Esophagus muscularis mucosa (tissue), 4 donors: ENCODE measurements around the gene UBQLN4. TPM values are rescaled to one million over a fixed set of nuclear protein-coding genes. Genes with fewer than 3 reads are reported as not detected.

Experiments
- DNase-seq: peaks from one replicate; pipeline ENCODE4 v3.0.0-alpha.2; 2017; ENCODE audit errors: extremely low spot score
- H3K27ac ChIP-seq, 4 donors: fragments of 200-600 bp; sonication (generic); replicated peaks in 1 of 4; 1 replicate in 3 of 4; 2 replicates in 1 of 4; pipeline ENCODE4 v1.5.1; 2016 to 2019; ENCODE audit warnings: mild to moderate bottlenecking in 1 of 4
- H3K27me3 ChIP-seq, 4 donors: fragments of 200-600 bp; sonication (generic); one replicate each; pipeline versions ENCODE4 v1.5.1 to v1.6.0; 2016 to 2019
- H3K36me3 ChIP-seq, 4 donors: fragments of 200-600 bp; sonication (generic); one replicate each; pipeline ENCODE4 v1.5.1; 2016 to 2019
- H3K4me1 ChIP-seq, 4 donors: fragments of 200-600 bp; sonication (generic); one replicate each; pipeline ENCODE4 v1.5.1; 2016 to 2019
- H3K4me3 ChIP-seq, 4 donors: fragments of 200-600 bp; sonication (generic); 1 replicate in 2 of 4; 2 replicates in 2 of 4; pipeline ENCODE4 v1.5.1; 2016 to 2019; ENCODE audit warnings: mild to moderate bottlenecking in 4 of 4, moderate library complexity in 1 of 4
- H3K9me3 ChIP-seq, 4 donors: fragments of 200-600 bp; sonication (generic); 1 replicate in 3 of 4; 2 replicates in 1 of 4; pipeline ENCODE4 v1.5.1; 2016 to 2019
- CTCF ChIP-seq, 3 experiments: fragments of 200-600 bp in 2 of 3; fragments of 450-650 bp in 1 of 3; sonication (generic) in 2 of 3; IDR thresholded peaks; one replicate each; pipeline ENCODE4 v1.5.1; 2017 to 2019; ENCODE audit warnings: antibody characterized with exemption in 3 of 3, mild to moderate bottlenecking in 2 of 3, moderate library complexity in 1 of 3
- EP300 ChIP-seq: sonication (generic); formaldehyde crosslinking; IDR thresholded peaks from one replicate; pipeline ENCODE4 v1.6.1; 2017; ENCODE audit warnings: antibody characterized with exemption
- POLR2A ChIP-seq: fragments of 450-650 bp; IDR thresholded peaks from one replicate; pipeline ENCODE4 v1.6.1; 2017; ENCODE audit warnings: antibody characterized with exemption, moderate library complexity, mild to moderate bottlenecking, low read depth
- POLR2AphosphoS5 ChIP-seq, 2 donors: sonication (generic); formaldehyde crosslinking; IDR thresholded peaks; one replicate each; pipeline ENCODE4 v1.6.1; 2017; ENCODE audit warnings: antibody characterized with exemption in 2 of 2
- WGBS: methylation state at CpG from one replicate; pipeline ENCODE4 v1.1.5; 2018; 5-methylcytosine and 5-hydroxymethylcytosine counted together
- intact Hi-C: fragments of 100-400 bp; cut with DNase I; formaldehyde crosslinking; loops from one replicate; pipeline ENCODE4 v1.15.1; 2023
- total RNA-seq, 4 donors: library from RNA; depleted of rRNA; stranded (reverse); fragments of >200 nt; gene quantifications; one replicate each; pipeline versions ENCODE4 v1.1.0 to v1.2.1, GENCODE V29; 2016

The UBQLN4 gene
- total RNA-seq, 4 donors from 2014 or later, result 17.4 to 33.3 (median 26.0) TPM

GRCh38 chr1:156014829-156015228, 38.8 kb downstream of the UBQLN4 start:
- intact Hi-C loops, result no loop called here
- Histone ChIP-seq H3K27ac (no peak overlapping the region), H3K4me3 (no peak overlapping the region), H3K27me3 (no peaks in the 10 kb centered on the region), H3K9me3 (no peaks in the 10 kb centered on the region), H3K4me1 (peaks cover 7 to 10% (median 10%) of the 10 kb centered on the region in 4 donors), H3K36me3 (peaks cover 45 to 98% (median 83%) of the 10 kb centered on the region in 4 donors)
- 89% methylated on average over 7 of the region's 7 CpGs for WGBS
- TF ChIP-seq EP300 (no peak), CTCF (IDR thresholded peaks at IDR 0.05) (no peak), POLR2AphosphoS5 (IDR thresholded peaks at IDR 0.05) (no peak), POLR2A (no peak)
- no peak for DNase-seq

GRCh38 chr1:156012051-156012817, 41.4 kb downstream of the UBQLN4 start:
- no peak for DNase-seq
- WGBS, result 90% methylated on average over 4 of the region's 4 CpGs
- Histone ChIP-seq H3K4me3 (no peak overlapping the region), H3K9me3 (no peaks in the 10 kb centered on the region), H3K27me3 (no peaks in the 10 kb centered on the region), H3K4me1 (no peaks in the 10 kb centered on the region), H3K36me3 (peaks cover 47 to 98% (median 85%) of the 10 kb centered on the region in 4 donors), H3K27ac (no peak overlapping the region)
- intact Hi-C loops, result no loop called here
- no peak for TF ChIP-seq POLR2A
- TF ChIP-seq POLR2AphosphoS5 (IDR thresholded peaks at IDR 0.05), result no peak
- TF ChIP-seq EP300, result no peak
- no peak for TF ChIP-seq CTCF (IDR thresholded peaks at IDR 0.05)

DNA sequence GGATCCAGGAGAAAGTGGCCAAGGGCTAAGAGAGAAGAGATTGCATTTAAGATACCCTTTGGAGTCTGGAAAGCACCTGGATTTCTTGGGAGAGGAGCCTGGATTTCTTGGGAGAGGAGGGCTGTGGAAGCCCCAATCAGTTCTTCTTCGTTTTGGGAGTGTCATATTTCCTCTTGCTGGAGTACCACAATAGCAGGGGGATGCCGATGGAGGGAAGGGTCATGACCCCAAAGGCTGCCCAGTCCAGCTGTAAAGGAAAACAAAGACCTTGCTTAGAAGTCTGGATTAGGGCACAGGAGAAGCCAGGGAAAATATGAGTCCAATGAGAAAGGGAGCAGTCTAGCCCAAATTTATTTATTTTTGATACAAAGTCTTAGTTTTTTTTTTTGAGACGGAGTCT, 44.2 kb downstream of the UBQLN4 start:
- DNase-seq, result no peak
- Histone ChIP-seq H3K4me1 (no peaks in the 10 kb centered on the region), H3K27me3 (no peaks in the 10 kb centered on the region), H3K27ac (no peak overlapping the region), H3K4me3 (no peak overlapping the region), H3K9me3 (no peaks in the 10 kb centered on the region), H3K36me3 (peaks cover 37 to 71% (median 66%) of the 10 kb centered on the region in 4 donors)
- intact Hi-C loops, result no loop called here
- TF ChIP-seq POLR2AphosphoS5 (IDR thresholded peaks at IDR 0.05), result no peak
- TF ChIP-seq POLR2A, result no peak
- no peak for TF ChIP-seq CTCF (IDR thresholded peaks at IDR 0.05)
- no peak for TF ChIP-seq EP300
- 59% methylated on average over 3 of the region's 3 CpGs for WGBS

GRCh38 chr1:156006666-156007376, 46.8 kb downstream of the UBQLN4 start:
- 66% methylated on average over 7 of the region's 7 CpGs for WGBS
- no peak overlapping the region for H3K4me3 ChIP-seq
- peaks cover 24 to 45% (median 41%) of the 10 kb centered on the region in 4 donors for H3K36me3 ChIP-seq
- H3K27ac ChIP-seq, result no peak overlapping the region
- TF ChIP-seq CTCF (IDR thresholded peaks at IDR 0.05), result no peak
- TF ChIP-seq EP300, result no peak
- no peak for TF ChIP-seq POLR2AphosphoS5 (IDR thresholded peaks at IDR 0.05)
- no peak for TF ChIP-seq POLR2A
- no peaks in the 10 kb centered on the region for H3K9me3 ChIP-seq
- no peaks in the 10 kb centered on the region for H3K27me3 ChIP-seq
- H3K4me1 ChIP-seq, result no peaks in the 10 kb centered on the region
- intact Hi-C loops, result no loop called here
- no peak for DNase-seq
